Measurements from ENCODE around the gene ST3GAL4.
"Not testable (repeated sequence)": the region's sequence is repeated elsewhere in the genome, so short reads cannot be mapped to it uniquely, and the experiment has no call there.

ST3GAL4 gene

DNA sequence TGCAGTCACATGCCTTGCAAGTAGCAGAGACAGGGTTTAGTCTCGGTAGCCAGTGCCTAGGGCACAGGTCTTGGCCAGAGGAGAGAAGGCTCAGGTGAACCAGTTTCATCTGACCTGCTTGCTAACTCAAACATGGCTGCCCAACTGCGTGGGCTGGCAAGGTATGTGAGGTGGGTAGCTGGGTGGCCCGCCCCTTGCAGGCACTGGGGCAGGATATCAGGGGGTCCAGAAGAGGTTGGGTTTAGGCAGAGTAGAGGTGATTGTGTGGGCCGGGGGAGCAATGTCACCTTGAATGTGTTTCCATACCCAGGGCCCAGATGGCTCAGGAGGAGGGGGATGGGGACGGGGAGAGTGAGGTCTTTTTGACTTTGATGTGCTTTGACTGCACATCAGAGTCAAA is 37.7 kb downstream of the ST3GAL4 start:
- DNase-seq (ENCODE audit: extremely low read depth, low read depth) = no peak
- H3K4me3 ChIP-seq (replicated peaks; ENCODE audit: low read depth, low read length) = no peak overlapping the region
- TF ChIP-seq CTCF (IDR thresholded peaks at IDR 0.05; ENCODE audit: low read depth, low read length, missing control alignments) = no peak

GRCh38 chr11:126394036-126394435 is 38.5 kb downstream of the ST3GAL4 start:
- DNase-seq (ENCODE audit: extremely low read depth, low read depth) = no peak
- H3K4me3 ChIP-seq (replicated peaks; ENCODE audit: low read depth, low read length) = no peak overlapping the region
- TF ChIP-seq CTCF (IDR thresholded peaks at IDR 0.05; ENCODE audit: low read depth, low read length, missing control alignments) = no peak

GRCh38 chr11:126394634-126395072 is 39.2 kb downstream of the ST3GAL4 start:
- not testable (repeated sequence) for DNase-seq (ENCODE audit: extremely low read depth, low read depth); H3K4me3 ChIP-seq (replicated peaks; ENCODE audit: low read depth, low read length)

GRCh38 chr11:126395784-126396183 is 40.3 kb downstream of the ST3GAL4 start:
- not testable (repeated sequence) for H3K4me3 ChIP-seq (replicated peaks; ENCODE audit: low read depth, low read length)

GRCh38 chr11:126396266-126396665 is 40.8 kb downstream of the ST3GAL4 start:
- H3K4me3 ChIP-seq (replicated peaks; ENCODE audit: low read depth, low read length); DNase-seq (ENCODE audit: extremely low read depth, low read depth): not testable (repeated sequence)

More at GRCh38 chr11:126395784-126396183, 40.3 kb downstream of the ST3GAL4 start:
- not testable (repeated sequence) for DNase-seq (ENCODE audit: extremely low read depth, low read depth)

DNA sequence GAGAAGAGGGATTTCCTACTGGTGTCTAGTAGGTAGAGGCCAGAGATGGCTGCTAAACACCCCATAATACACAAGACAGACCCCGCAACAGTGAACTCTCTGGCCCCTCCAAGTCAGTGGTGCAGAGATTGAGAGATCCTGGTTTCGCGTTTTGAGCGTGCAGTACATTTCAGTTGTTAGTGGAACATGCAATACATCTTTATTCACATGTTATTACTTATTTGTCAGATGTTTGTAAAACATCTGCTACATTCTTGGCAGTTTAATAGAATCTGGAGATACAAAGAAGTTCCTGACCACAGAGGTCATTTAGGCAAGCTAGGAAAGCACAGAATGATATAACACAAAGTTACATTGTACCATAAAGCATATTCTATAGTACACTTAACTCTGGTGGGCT is 41.5 kb downstream of the ST3GAL4 start:
- DNase-seq (ENCODE audit: extremely low read depth, low read depth) = no peak
- TF ChIP-seq CTCF (IDR thresholded peaks at IDR 0.05; ENCODE audit: low read depth, low read length, missing control alignments) = no peak
- H3K4me3 ChIP-seq (replicated peaks; ENCODE audit: low read depth, low read length) = no peak overlapping the region

DNA sequence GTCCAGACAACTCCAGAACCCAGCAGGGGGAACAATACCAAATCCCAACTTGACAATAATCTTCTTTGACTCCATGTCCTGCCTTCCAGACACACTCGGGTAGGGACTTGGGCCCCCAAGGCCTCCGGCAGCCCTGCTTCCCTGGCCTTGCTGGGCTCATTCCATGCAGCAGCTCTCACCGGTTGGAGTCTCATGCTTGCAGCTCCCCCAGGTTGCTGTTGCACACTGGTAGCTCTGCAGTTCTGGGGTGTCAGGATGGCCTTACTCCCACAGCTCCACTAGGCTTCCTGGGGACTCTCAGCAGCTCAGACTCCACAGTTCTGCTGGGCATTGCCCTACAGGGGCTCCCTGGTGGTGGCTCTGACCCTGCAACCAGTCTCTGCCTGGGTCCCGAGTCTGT is 42.8 kb downstream of the ST3GAL4 start:
- H3K4me3 ChIP-seq (replicated peaks; ENCODE audit: low read depth, low read length) = no peak overlapping the region
- no peak for TF ChIP-seq CTCF (IDR thresholded peaks at IDR 0.05; ENCODE audit: low read depth, low read length, missing control alignments)
- no peak for DNase-seq (ENCODE audit: extremely low read depth, low read depth)

- no peak for DNase-seq (ENCODE audit: extremely low read depth, low read depth)
- H3K4me3 ChIP-seq (replicated peaks; ENCODE audit: low read depth, low read length) = no peak overlapping the region
- no peak for TF ChIP-seq CTCF (IDR thresholded peaks at IDR 0.05; ENCODE audit: low read depth, low read length, missing control alignments)
Measured at GRCh38 chr11:126398721-126399120, 43.2 kb downstream of the ST3GAL4 start.

- no peak overlapping the region for H3K4me3 ChIP-seq (replicated peaks; ENCODE audit: low read depth, low read length)
- no peak for DNase-seq (ENCODE audit: extremely low read depth, low read depth)
- TF ChIP-seq CTCF (IDR thresholded peaks at IDR 0.05; ENCODE audit: low read depth, low read length, missing control alignments) = no peak
Measured at GRCh38 chr11:126400019-126400418, 44.5 kb downstream of the ST3GAL4 start.

All from HFF-Myc (cell line).